ENCODE data around the gene PAQR4. TPM values are rescaled to one million over a fixed set of nuclear protein-coding genes. Genes with fewer than 3 reads are reported as not detected.

Gene PAQR4
- total RNA-seq, 1 donor from 2014 or later: 18.3 TPM

DNA sequence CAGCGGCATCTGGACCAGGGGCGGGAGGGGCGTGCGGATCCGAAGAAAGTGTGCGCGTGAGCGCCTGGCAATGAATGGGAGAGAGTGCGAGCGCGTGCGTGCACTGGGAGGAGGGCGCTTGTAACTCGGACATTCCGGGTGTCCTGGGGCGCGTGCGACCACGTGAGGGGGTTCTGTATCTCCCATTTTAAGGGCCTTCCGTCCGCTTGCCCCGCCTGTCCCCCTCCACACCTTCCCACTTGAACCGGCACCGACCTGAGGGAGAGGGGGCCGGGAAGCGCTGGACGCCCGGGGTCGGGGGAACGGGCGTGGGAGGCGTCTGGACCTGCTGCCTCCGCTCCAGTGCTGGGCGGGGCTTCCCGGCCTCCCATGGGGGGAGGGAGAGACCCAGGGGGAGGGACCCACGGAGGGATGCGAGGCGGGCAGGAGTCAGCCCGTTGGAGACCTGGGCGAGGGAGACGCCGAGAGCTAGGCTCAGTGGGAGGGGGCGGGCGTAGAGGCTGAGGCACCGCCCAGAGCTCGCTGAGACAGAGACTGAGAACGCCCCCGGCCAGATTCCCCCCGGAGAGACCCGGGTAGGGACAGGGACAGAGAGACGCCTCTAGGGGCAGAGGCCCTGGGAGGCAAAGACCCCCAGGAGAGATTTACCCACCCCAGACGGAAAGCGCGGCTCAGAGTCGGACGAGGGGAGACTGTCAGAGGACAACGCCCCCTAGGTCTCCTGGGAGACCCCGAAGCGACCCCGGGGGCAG, 5.2 kb upstream of the PAQR4 start, which contains the start of gene KREMEN2:
TSS of gene KREMEN2 (plus strand) at position 553 of the 752 bp plus-strand sequence. CDS start 246 bp downstream, outside the sequence.
- no peak for DNase-seq (ENCODE audit: low spot score in 2 of 2)
- FAIRE-seq: no peak

DNA sequence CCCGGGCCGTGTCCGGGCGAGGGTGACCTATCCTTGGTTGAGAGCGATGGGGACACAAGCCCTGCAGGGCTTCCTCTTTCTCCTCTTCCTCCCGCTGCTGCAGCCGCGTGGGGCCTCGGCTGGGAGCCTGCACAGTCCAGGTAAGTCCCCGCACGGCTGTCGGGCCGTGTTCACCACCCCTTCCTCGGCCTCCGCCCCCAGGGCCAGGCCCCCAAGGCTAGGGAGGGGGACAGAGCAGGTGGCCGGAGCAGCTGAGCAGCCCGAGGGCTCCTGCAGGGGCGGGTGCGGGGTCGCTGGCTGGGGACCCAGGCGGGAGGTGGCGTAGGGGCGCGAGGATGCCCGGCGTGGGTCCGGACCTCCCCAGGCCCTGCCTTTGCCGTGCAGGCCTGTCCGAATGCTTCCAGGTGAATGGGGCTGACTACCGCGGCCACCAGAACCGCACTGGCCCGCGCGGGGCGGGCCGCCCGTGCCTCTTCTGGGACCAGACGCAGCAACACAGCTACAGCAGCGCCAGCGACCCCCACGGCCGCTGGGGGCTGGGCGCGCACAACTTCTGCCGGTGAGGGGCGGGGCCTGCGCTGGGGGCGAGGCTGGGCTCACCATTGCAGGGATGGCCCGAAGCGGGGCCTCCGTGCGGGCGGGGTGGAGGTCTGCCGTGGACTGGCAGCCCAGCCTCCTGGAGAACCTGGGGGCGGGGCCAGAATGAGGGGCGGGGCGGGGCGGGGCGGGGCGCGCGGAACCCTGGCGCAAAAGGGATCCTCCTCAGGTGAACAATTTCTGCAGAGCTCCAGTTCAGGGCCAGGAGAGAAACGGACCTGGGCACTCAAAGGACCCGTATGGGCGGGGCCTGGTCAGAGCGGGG, 4.4 kb upstream of the PAQR4 start:
- no peak for FAIRE-seq
- DNase-seq (ENCODE audit: low spot score in 2 of 2): peak in 1 of 2 donors; percentile 56

DNA sequence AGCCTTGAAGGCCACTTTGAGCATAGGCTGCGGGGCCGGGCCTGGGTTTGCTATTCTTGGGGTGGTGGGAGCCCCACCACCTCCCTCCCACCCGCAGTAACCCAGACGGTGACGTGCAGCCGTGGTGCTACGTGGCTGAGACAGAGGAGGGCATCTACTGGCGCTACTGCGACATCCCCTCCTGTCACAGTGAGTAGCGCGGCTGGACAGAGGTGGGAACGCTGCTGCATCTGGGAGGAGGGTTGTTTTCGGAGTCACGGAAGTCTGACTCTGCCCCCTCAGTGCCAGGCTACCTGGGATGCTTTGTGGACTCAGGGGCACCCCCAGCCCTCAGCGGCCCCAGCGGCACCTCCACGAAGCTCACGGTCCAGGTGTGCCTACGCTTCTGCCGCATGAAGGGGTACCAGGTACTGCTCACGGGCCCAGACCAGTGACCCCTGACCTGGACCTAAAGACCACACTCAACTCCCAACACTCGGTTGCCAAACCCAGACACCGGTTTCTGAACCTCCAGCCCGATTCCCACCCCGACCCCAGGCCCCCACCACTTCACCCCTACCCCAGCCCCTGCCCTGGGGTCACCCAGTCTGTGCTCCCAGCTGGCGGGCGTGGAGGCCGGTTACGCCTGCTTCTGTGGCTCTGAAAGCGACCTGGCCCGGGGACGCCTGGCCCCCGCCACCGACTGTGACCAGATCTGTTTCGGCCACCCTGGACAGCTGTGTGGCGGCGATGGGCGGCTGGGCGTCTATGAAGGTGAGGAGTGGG, 2.9 kb upstream of the PAQR4 start:
- DNase-seq (ENCODE audit: low spot score in 2 of 2) (no peak), FAIRE-seq (no peak)

DNA sequence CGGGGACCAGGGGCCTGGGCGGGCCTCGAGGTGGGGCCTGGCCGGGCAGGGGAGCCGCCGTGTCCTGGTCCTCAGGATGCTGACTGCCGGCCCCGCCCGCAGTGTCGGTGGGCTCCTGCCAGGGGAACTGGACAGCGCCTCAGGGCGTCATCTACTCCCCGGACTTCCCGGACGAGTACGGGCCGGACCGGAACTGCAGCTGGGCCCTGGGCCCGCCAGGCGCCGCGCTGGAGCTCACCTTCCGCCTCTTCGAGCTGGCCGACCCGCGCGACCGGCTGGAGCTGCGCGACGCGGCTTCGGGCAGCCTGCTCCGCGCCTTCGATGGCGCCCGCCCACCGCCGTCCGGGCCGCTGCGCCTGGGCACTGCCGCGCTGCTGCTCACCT, 2.3 kb upstream of the PAQR4 start:
- FAIRE-seq (no peak), DNase-seq (ENCODE audit: low spot score in 2 of 2) (no peak)

DNA sequence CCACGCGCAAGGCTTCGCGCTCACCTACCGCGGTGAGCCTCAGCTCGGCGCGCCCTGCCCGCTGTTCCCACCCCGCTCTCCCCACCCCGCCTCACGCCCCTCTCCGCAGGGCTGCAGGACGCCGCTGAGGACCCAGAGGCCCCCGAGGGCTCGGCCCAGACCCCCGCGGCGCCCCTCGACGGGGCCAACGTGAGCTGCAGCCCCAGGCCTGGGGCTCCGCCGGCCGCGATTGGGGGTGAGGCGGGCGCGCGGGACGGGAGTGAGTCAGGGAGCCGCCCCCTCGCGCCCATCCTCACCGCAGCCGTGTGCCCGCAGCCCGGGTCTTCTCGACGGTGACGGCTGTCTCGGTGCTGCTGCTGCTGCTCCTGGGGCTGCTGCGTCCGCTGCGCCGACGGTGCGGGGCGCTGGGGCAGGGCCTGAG, 1.9 kb upstream of the PAQR4 start:
- FAIRE-seq: no peak

DNA sequence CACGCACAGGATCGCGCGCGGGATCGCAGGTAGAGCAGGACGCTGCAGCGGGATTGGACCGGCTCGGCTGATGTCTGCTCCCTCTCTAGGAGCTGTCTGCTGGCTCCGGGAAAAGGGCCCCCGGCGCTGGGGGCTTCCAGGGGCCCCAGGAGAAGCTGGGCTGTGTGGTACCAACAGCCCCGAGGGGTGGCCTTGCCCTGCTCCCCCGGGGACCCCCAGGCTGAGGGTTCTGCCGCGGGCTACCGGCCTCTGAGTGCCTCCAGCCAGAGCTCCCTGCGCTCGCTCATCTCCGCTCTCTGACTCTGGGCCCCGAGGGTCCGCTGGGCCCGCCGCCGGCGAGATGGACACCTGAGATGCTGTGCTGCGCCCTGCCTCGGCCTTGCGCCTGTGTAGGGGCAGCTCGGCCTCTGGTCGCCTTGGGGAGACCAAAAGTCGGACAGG, 1.4 kb upstream of the PAQR4 start:
- DNase-seq (ENCODE audit: low spot score in 2 of 2) (no peak), FAIRE-seq (no peak)

More for the DNA sequence above, 1.9 kb upstream of the PAQR4 start:
- no peak for DNase-seq (ENCODE audit: low spot score in 2 of 2)

DNA sequence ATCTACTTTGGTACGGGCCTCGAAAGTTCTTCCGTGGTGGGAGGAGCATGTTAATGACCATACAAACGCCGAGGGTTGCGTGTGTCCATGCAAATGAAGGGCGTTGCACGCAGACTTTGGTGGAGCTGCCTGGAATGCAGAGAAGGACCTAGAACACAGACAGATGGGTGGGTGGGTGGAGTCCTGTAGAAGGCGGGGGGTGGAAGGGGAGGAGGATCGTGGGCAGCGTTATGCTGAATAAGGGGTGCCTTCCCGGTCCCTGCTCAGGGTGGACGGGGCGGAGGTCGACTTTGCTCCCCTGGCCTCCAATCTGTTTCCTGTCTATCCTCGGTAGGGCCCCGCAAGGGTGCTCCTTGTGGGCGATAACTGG, 795 bp upstream of the PAQR4 start:
- FAIRE-seq: no peak
- no peak for DNase-seq (ENCODE audit: low spot score in 2 of 2)

DNA sequence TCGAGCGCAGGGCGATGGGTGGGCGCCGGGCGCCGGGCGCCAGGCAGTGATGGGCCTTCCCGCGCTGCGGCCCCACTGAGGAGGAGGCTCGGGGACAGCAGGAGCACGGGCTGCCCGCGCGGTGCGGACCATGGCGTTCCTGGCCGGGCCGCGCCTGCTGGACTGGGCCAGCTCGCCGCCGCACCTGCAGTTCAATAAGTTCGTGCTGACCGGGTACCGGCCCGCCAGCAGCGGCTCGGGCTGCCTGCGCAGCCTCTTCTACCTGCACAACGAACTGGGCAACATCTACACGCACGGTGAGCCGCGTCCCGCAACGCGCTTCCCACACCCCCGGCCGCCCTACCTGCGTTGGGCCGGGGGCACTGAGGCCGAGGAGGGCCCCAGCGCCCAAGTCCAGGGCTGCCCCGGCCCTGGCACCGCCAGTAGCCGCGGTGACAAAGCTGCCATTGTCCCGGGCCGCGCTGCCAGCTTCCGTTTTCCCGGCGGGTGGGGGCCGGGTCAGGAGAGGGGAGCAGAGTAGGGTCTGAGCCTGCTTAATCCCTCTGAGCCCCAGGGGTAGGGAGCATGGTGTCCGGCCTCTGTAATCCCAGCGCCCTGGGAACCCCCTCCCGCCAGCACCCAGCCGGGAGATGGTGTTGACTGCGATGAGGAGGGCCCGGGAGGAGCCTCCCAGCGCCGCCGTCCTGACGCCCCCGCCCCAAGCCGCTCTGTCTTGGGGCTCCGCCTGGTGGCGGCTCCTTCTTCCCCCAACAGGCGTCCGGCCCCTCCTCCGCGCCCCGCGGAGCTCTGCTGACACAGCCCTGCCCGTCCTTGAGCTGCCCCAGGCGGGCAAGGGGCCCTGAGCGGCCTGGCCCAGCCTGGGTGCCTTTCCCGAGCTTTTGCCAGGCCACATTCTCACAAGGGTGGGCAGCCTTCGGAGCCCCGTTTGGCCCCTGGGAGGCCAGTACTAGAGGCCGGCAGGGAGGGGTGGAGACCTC, 685 bp downstream of the PAQR4 start:
- FAIRE-seq (no peak), DNase-seq (ENCODE audit: low spot score in 2 of 2) (peak; percentile 81 to 85)

- FAIRE-seq (no peak), DNase-seq (ENCODE audit: low spot score in 2 of 2) (no peak)
These were observed 1.4 kb downstream of the PAQR4 start for GRCh38 chr16:2970563-2970962.

DNA sequence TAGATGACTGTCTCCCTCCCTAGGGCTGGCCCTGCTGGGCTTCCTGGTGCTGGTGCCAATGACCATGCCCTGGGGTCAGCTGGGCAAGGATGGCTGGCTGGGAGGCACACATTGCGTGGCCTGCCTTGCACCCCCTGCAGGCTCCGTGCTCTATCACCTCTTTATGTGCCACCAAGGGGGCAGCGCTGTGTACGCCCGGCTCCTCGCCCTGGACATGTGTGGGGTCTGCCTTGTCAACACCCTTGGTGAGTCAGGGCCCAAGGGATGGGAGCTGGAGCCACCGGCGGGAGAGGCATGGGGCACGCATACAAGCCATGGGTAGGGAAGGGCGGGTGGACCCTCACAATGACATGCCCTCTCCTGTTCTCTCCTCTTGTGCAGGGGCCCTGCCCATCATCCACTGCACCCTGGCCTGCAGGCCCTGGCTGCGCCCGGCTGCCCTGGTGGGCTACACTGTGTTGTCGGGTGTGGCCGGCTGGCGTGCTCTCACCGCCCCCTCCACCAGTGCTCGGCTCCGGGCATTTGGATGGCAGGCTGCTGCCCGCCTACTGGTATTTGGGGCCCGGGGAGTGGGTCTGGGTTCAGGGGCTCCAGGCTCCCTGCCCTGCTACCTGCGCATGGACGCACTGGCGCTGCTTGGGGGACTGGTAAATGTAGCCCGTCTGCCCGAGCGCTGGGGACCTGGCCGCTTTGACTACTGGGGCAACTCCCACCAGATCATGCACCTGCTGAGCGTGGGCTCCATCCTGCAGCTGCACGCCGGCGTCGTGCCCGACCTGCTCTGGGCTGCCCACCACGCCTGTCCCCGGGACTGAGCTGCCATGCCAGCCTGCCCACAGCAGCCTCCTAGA, 2.2 kb downstream of the PAQR4 start:
- FAIRE-seq: no peak
- DNase-seq (ENCODE audit: low spot score in 2 of 2): no peak

- DNase-seq (ENCODE audit: low spot score in 2 of 2): no peak
- FAIRE-seq: no peak
These were observed 3.0 kb downstream of the PAQR4 start for GRCh38 chr16:2971985-2972784.

DNA sequence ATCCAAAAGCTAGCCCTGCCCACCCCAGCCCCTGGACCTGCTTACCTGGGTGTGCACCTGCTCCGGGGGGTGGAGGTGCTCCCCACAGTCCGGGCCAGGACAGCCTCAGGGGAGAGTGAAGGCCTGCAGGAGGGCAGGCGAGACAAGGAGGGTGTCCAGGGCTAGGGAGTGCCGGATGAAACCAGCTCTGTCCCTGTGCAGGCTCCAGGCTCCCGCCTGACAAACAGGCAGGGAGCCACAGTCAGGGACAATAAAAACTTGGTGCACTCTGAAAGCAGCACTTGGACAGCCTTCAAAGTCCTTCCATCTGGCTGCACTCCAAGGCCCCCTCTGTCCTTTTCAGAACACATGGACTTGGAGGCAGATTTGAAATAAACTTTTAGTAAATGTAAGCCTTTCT, 3.9 kb downstream of the PAQR4 start:
- FAIRE-seq (no peak), DNase-seq (ENCODE audit: low spot score in 2 of 2) (peak; percentile 58)

- no peak for DNase-seq (ENCODE audit: low spot score in 2 of 2)
- FAIRE-seq: no peak
These were observed 4.6 kb downstream of the PAQR4 start for GRCh38 chr16:2973605-2974318.

DNA sequence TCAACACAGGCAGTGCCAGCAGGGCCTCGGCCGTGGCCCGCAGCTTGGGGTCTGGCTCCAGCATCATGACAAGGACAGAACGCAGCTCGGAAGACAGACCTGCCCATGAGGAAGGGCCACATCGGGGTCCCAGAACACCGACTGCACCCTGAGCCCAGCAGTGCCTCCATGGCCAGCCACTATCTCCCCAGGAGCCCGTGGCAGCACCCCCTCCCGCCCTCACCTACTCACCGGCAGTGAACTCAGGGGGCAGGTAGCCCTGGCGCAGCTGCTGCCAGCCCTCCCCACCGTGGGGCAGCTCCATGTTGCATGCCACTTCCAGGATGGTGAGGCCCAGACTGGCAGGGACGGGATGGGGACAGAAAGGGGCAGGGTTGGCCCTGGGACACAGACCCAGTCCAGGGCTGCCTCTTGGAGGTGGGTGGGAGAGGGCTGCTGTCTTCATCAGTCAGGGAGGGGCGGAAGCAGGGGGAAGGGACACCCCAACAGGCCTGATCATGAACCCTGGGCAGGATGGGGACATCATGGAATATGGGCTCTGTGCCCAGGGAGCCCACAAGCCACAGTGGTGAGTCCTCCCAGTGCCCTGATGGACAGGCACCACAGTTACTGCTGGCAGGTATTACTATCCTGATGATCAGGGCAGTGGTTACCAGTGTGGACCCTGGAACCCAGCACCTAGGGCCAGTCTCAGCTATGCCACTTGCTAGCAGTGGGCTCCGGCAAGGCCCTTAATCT, 5.3 kb downstream of the PAQR4 start:
- FAIRE-seq (no peak), DNase-seq (ENCODE audit: low spot score in 2 of 2) (no peak)

DNA sequence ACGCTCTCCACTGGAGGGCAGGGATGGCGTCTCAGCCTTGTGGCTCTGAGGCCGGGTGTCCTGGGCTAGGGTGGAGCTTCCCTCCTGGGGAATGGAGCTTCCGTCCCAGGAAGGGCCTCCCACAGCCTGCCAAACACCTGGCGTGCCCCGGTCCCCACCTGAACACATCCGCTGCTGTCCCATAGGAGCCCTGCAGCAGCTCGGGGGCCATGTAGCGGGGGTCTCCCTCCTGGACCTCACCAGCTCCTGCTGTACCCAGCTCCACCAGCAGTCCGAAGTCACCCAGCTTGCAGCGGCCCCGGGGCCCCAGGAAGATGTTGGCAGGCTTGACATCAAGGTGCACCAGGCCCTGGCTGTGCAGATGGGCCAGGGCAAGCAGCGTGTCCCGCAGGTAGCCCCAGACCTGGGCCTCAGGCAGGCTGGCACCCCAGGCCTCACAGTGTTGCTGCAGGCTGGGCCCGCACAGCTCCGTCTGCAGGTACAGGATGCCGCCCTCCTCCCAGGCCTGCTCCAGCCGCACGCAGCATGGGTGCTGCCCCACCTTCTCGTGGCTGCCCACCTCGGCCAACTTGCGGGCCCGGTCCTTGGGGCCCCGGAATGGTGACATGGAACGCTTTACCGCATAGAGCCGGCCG, 6.1 kb downstream of the PAQR4 start:
- DNase-seq (ENCODE audit: low spot score in 2 of 2) (no peak), FAIRE-seq (no peak)

GRCh38 chr16:2976201-2976600, 7.1 kb downstream of the PAQR4 start:
- DNase-seq (ENCODE audit: low spot score in 2 of 2) (no peak), FAIRE-seq (no peak)

Data from frontal cortex (tissue), 4 donors.